K562 (cell line): ENCODE data around the gene TAF5L. TPM values are rescaled to one million over a fixed set of nuclear protein-coding genes. Genes with fewer than 3 reads are reported as not detected.

Experiments
- CAMTA2 ChIP-seq: fragments of 250-450 bp; sonication (Bioruptor Pico); conservative IDR thresholded peaks from 2 replicates; pipeline ENCODE4 v1.5.1; 2022
- CCNT2 ChIP-seq: IDR thresholded peaks from 2 replicates; pipeline ENCODE4 v1.6.1; 2011; ENCODE audit warnings: borderline replicate concordance, low read depth, mild to moderate bottlenecking, moderate library complexity, mixed read lengths, low read length; ENCODE audit not compliant: insufficient read length; ENCODE audit errors: extremely low read depth
- CREB1 ChIP-seq, 2 experiments: sonication (generic) in 1 of 2; formaldehyde crosslinking in 1 of 2; IDR thresholded peaks; 2 replicates each; pipeline versions ENCODE4 v1.6.1 to v1.8.0; 2012 to 2022; ENCODE audit warnings: inconsistent platforms in 1 of 2, mild to moderate bottlenecking in 1 of 2, missing genetic modification reagents in 1 of 2, moderate library complexity in 1 of 2
- CTCF ChIP-seq, 3 experiments: IDR thresholded peaks in 2 of 3; conservative IDR thresholded peaks in 1 of 3; 2 replicates each; pipeline ENCODE4 v1.5.1; 2011 to 2012; ENCODE audit warnings: low read length in 3 of 3, mild to moderate bottlenecking in 3 of 3, control low read depth in 2 of 3, improper control_type of control experiment in 1 of 3, inconsistent platforms in 1 of 3, low read depth in 1 of 3, mixed read lengths in 1 of 3, moderate library complexity in 1 of 3; ENCODE audit not compliant: insufficient read depth in 2 of 3
- FOXK2 ChIP-seq, 2 experiments: fragments of 450-650 bp; IDR thresholded peaks in 1 of 2; conservative IDR thresholded peaks in 1 of 2; 2 replicates each; pipeline ENCODE4 v1.6.1; 2016; ENCODE audit warnings: low read depth in 2 of 2, mild to moderate bottlenecking in 1 of 2
- GABPB1 ChIP-seq: sonication (generic); formaldehyde crosslinking; IDR thresholded peaks from 2 replicates; pipeline ENCODE4 v1.8.0; 2022; ENCODE audit warnings: mild to moderate bottlenecking, missing genetic modification reagents
- HMGXB4 ChIP-seq: sonication (generic); formaldehyde crosslinking; IDR thresholded peaks from 2 replicates; pipeline ENCODE4 v1.8.1; 2023; ENCODE audit warnings: mild to moderate bottlenecking, missing genetic modification reagents
- HNRNPLL ChIP-seq: fragments of 200-400 bp; formaldehyde crosslinking; IDR thresholded peaks from 2 replicates; pipeline ENCODE4 v1.6.1; 2017; ENCODE audit warnings: low read length, low read depth, mild to moderate bottlenecking; ENCODE audit not compliant: poor library complexity, severe bottlenecking
- NFYB ChIP-seq: IDR thresholded peaks from 2 replicates; pipeline ENCODE4 v1.6.1; 2011; ENCODE audit warnings: mild to moderate bottlenecking, moderate library complexity; ENCODE audit not compliant: insufficient read length; ENCODE audit errors: extremely low read depth
- OTX1 ChIP-seq: fragments of 450-650 bp; formaldehyde crosslinking; IDR thresholded peaks from 2 replicates; pipeline ENCODE4 v1.4.0; 2022; ENCODE audit warnings: mild to moderate bottlenecking
- POLR2A ChIP-seq: fragments of 450-650 bp; conservative IDR thresholded peaks from 2 replicates; pipeline ENCODE4 v1.6.1; 2016
- POU5F1 ChIP-seq: fragments of 150-350 bp; IDR thresholded peaks from 2 replicates; pipeline ENCODE4 v1.6.1; 2014; ENCODE audit warnings: borderline replicate concordance, low read length, low read depth, mild to moderate bottlenecking; ENCODE audit not compliant: partially characterized antibody
- SNIP1 ChIP-seq: fragments of 450-650 bp; IDR thresholded peaks from 2 replicates; pipeline ENCODE4 v1.7.1; 2017; ENCODE audit warnings: low read depth, mild to moderate bottlenecking
- ZNF224 ChIP-seq: sonication (generic); formaldehyde crosslinking; IDR thresholded peaks from 2 replicates; pipeline ENCODE4 v1.8.0; 2022; ENCODE audit warnings: mild to moderate bottlenecking, missing genetic modification reagents
- ZNF551 ChIP-seq: fragments of 250-450 bp; sonication (Bioruptor Pico); IDR thresholded peaks from 2 replicates; pipeline ENCODE4 v1.5.0; 2021; ENCODE audit warnings: mild to moderate bottlenecking, moderate library complexity
- polyA plus RNA-seq, 8 experiments: library from polyadenylated mRNA; depleted of rRNA in 4 of 8; stranded (reverse) in 5 of 8; unstranded in 3 of 8; fragments of >200 nt; fragmentation: Nextera tagmentation in 2 of 8; fragmentation: Illumina TruSeq in 1 of 8; extraction: Ambion mirVana in 2 of 8; extraction: Trizol in 1 of 8; gene quantifications; 2 replicates each; pipeline versions ENCODE4 v1.2.1 to v1.2.3, GENCODE V29; 2011 to 2014; ENCODE audit warnings: inconsistent platforms in 1 of 8, missing spikeins in 1 of 8
- total RNA-seq, 7 experiments: library from RNA; depleted of rRNA in 6 of 7; stranded (reverse); fragments of >200 nt in 6 of 7; fragmentation: Illumina TruSeq in 2 of 7; extraction: Trizol in 2 of 7; gene quantifications; 2 replicates each; pipeline versions ENCODE4 v1.2.1 to v1.2.3, GENCODE V29; 2011 to 2021; ENCODE audit warnings: low replicate concordance in 1 of 7
- TF ChIP-seq, protein P1 (sequence below): sonication (generic); formaldehyde crosslinking; IDR thresholded peaks from 2 replicates; pipeline ENCODE4 v1.8.1; 2023; ENCODE audit warnings: missing genetic modification reagents, mild to moderate bottlenecking, borderline replicate concordance

Gene TAF5L
- total and polyA plus RNA-seq, 9 of the 15 experiments (the other 6 are each of a cell fraction or from before 2014, with no cell fraction given), result 2.2 to 34.2 (median 23.3) TPM

DNA sequence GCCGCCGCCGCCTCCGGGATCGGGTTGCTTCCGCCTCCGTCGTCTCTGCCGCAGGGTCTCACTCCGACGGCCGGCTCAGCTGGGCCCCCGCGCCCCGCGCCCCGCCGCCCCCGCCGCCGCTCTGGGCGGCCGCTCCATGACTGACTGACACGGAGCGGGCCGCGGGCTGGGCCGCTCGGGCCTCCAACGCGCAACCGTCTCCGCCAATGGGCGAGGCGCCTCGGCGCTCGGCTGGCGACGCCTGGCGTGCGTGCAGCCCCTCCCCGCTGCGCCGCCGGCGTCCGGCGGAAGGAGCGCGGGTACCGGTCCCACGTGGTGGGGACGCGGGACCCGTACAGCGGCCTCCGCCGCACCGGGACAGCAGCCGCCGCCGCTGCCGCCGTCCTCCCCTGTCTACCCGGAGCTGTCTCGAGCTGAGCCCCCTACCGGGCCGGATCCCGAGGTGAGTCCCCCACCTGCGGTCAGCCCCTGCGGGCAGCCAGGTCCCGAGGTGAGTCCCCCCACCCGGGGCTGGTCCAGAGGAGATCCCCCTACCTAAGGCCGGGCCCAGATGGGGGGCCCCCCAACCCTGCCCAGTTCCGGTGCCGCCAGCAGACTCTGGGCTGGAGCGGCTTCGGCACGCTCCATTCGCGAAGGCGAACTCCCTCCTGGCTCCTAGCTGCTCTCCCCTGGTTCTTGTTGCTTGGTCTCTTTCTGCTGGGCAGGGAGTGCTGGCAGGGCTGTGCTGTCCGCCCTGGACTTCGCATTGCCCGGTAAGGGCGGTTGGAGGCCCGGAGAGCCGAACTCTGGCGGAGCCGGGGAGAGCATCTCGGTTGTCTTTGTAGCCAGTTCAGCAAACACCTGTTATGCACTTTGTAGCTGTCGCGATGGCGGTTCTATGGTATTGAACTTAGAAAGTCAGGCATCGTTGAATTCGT lies at the start of gene TAF5L, which contains the start of gene URB2 (continued):
- peak; percentile 71; the same call in 1 of the 2 replicates for TF ChIP-seq HMGXB4 (CRISPR knock-in tag)
- 0 out of 2 replicates have a peak, but pooled peaks have one; percentile 29 for TF ChIP-seq OTX1 (CRISPR knock-in tag)
- TF ChIP-seq CTCF (IDR thresholded peaks at IDR 0.05 in 2 of 3, conservative IDR thresholded peaks at IDR 0.05 in 1 of 3; ENCODE audit: insufficient read depth in 2 of 3, low read depth in 1 of 3, low read length in 3 of 3), result 0 out of 6 replicates have a peak, but pooled peaks of 1 of the 3 experiments have one; percentile 3
- TF ChIP-seq ZNF551 (CRISPR knock-in tag), result no peak
- TF ChIP-seq, protein P1, sequence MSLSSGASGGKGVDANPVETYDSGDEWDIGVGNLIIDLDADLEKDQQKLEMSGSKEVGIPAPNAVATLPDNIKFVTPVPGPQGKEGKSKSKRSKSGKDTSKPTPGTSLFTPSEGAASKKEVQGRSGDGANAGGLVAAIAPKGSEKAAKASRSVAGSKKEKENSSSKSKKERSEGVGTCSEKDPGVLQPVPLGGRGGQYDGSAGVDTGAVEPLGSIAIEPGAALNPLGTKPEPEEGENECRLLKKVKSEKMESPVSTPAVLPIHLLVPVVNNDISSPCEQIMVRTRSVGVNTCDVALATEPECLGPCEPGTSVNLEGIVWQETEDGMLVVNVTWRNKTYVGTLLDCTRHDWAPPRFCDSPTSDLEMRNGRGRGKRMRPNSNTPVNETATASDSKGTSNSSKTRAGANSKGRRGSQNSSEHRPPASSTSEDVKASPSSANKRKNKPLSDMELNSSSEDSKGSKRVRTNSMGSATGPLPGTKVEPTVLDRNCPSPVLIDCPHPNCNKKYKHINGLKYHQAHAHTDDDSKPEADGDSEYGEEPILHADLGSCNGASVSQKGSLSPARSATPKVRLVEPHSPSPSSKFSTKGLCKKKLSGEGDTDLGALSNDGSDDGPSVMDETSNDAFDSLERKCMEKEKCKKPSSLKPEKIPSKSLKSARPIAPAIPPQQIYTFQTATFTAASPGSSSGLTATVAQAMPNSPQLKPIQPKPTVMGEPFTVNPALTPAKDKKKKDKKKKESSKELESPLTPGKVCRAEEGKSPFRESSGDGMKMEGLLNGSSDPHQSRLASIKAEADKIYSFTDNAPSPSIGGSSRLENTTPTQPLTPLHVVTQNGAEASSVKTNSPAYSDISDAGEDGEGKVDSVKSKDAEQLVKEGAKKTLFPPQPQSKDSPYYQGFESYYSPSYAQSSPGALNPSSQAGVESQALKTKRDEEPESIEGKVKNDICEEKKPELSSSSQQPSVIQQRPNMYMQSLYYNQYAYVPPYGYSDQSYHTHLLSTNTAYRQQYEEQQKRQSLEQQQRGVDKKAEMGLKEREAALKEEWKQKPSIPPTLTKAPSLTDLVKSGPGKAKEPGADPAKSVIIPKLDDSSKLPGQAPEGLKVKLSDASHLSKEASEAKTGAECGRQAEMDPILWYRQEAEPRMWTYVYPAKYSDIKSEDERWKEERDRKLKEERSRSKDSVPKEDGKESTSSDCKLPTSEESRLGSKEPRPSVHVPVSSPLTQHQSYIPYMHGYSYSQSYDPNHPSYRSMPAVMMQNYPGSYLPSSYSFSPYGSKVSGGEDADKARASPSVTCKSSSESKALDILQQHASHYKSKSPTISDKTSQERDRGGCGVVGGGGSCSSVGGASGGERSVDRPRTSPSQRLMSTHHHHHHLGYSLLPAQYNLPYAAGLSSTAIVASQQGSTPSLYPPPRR, result no peak; the same call in 1 of the 2 replicates
- peak; percentile 89 for TF ChIP-seq CCNT2
- peak; percentile 70 for TF ChIP-seq SNIP1
- peak; percentile 84 for TF ChIP-seq POLR2A
- TF ChIP-seq NFYB, result peak; percentile 33
- 0 out of 2 replicates have a peak, but pooled peaks have one; percentile 47 for TF ChIP-seq CAMTA2 (CRISPR knock-in tag)
- TF ChIP-seq ZNF224 (CRISPR knock-in tag), result no peak
- 0 out of 2 replicates have a peak, but pooled peaks have one; percentile 24 for TF ChIP-seq GABPB1 (CRISPR knock-in tag)
- TF ChIP-seq HNRNPLL, result peak; percentile 88
- TF ChIP-seq POU5F1, result peak; percentile 48
- peak; percentile 35 to 43; a peak in 1 of 4 replicates for TF ChIP-seq FOXK2 (conservative IDR thresholded peaks at IDR 0.05 in 1 of 2, IDR thresholded peaks at IDR 0.05 in 1 of 2; ENCODE audit: low read depth in 2 of 2)
- TF ChIP-seq CREB1 (IDR thresholded peaks at IDR 0.05), result peak; percentile 72
- no peak for TF ChIP-seq CREB1 (CRISPR knock-in tag; IDR thresholded peaks at IDR 0.05)
